AG09309 (cell line): Measurements from ENCODE around the gene SNRNP48.

Source experiments
- DNase-seq: peaks from one replicate; pipeline ENCODE4 v3.0.0-alpha.2; 2010; ENCODE audit warnings: low read depth
- H3K4me3 ChIP-seq: 2 replicates; pipeline ENCODE4 v1.5.1; 2011; ENCODE audit warnings: mild to moderate bottlenecking, low read depth, low read length, moderate library complexity; ENCODE audit not compliant: control insufficient read depth
- CTCF ChIP-seq: IDR thresholded peaks from 2 replicates; pipeline ENCODE4 v1.5.1; 2011; ENCODE audit warnings: mild to moderate bottlenecking, low read depth, low read length, inconsistent platforms; ENCODE audit not compliant: insufficient read depth, control insufficient read depth; ENCODE audit errors: missing control alignments

SNRNP48 gene

DNA sequence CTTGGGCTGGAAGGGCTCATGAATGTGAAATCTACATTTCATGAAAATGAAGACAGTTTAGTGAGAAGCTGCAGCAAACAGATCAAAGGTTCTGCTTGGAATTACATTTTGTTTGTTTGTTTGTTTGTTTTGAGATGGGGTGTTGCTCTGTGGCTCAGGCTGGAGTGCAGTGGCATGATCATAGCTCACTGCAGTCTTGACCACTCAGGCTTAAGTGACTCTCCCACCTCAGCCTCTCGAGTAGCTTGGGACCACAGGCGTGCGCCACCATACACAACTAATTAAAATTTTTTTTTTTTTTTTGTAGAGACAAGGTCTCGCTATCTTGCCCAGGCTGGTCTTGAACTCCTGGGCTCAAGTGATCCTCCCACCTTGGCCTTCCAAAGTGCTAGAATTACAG is 42.7 kb upstream of the SNRNP48 start:
- DNase-seq: no peak
- no peak overlapping the region for H3K4me3 ChIP-seq
- TF ChIP-seq CTCF: no peak

DNA sequence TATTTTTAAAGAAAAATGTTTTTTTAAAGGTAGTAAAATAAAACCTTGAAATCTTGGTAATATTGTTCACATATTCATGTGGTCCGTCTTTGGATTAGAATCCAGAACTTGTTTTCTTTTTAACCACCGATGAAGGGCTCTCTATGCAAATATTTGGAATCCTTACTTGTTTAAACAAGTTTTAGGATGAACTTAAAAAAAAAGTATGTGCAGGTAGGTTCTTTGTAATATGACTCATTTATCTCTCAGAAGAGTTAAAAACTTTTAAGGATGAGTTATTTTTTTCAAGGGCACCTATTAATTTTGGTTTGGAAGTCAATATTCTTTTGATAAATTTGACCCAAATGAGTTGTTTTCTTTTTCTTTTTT is 39.6 kb upstream of the SNRNP48 start:
- no peak for DNase-seq
- H3K4me3 ChIP-seq: no peak overlapping the region
- TF ChIP-seq CTCF: no peak

DNA sequence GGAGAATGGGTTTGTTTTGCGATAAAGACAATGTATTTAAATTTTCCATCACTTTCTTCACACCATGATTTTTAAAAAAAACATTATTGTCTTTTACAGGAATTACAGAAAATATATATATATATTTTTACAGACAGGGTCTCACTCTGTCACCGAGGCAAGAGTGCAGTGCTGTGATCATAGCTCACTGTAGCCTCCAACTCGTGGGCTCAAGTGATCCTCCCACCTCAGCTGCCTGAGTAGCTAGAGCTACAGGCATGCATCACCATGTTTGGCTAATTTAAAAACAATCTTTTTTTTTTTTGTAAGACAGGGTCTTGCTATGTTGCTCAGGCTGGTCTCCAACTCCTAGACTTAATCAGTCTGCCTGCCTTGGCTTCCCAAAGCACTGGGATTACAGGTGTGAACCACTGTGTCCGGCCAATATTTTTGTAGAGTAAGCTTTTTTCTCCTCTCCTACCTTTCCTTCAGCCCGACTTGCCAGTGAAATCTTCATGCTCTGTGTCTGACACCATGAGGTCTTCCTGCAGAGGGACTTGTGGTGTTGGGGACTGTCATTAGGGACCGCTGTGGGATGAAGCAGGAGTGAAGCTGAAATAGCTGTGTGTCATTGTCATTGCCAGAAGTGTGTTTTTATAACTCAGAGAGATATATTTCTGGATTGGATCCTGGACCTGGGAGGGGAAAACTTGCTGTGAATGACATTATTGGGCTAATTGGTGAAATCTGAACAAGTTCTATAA is 35.3 kb upstream of the SNRNP48 start:
- H3K4me3 ChIP-seq: no peak overlapping the region
- no peak for TF ChIP-seq CTCF
- DNase-seq: no peak

GRCh38 chr6:7555671-7556070 is 34.3 kb upstream of the SNRNP48 start:
- DNase-seq: no peak
- H3K4me3 ChIP-seq: no peak overlapping the region

GRCh38 chr6:7556394-7557106 is 33.4 kb upstream of the SNRNP48 start:
- no peak overlapping the region for H3K4me3 ChIP-seq

More at GRCh38 chr6:7555671-7556070, 34.3 kb upstream of the SNRNP48 start:
- no peak for TF ChIP-seq CTCF

GRCh38 chr6:7557652-7558051 is 32.3 kb upstream of the SNRNP48 start:
- TF ChIP-seq CTCF: no peak
- DNase-seq: no peak

More at GRCh38 chr6:7556394-7557106, 33.4 kb upstream of the SNRNP48 start:
- TF ChIP-seq CTCF: no peak
- no peak for DNase-seq

More at GRCh38 chr6:7557652-7558051, 32.3 kb upstream of the SNRNP48 start:
- no peak overlapping the region for H3K4me3 ChIP-seq
